ENCODE measurements around the gene RINL.
"Not testable (repeated sequence)": the region's sequence is repeated elsewhere in the genome, so short reads cannot be mapped to it uniquely, and the experiment has no call there.

RINL gene

GRCh38 chr19:38879400-38879751 lies 1.3 kb upstream of the RINL start:
- Histone ChIP-seq H3K9me3 (ENCODE audit: severe bottlenecking) (no peaks in the 10 kb centered on the region), H3K27me3 (ENCODE audit: insufficient read depth, poor library complexity, severe bottlenecking) (no peaks in the 10 kb centered on the region), H3K4me1 (ENCODE audit: insufficient read depth, poor library complexity, severe bottlenecking) (peaks cover 4% of the 10 kb centered on the region), H3K4me3 (ENCODE audit: severe bottlenecking) (no peak overlapping the region), H3K27ac (ENCODE audit: poor library complexity, severe bottlenecking) (no peak overlapping the region), H3K36me3 (ENCODE audit: low read depth) (no peaks in the 10 kb centered on the region)
- DNase-seq (ENCODE audit: low spot score) (no peak), ATAC-seq (ENCODE audit: low read depth) (no peak)
- TF ChIP-seq CTCF (IDR thresholded peaks at IDR 0.05; ENCODE audit: poor library complexity, severe bottlenecking) = no peak

- Histone ChIP-seq H3K27me3 (ENCODE audit: insufficient read depth, poor library complexity, severe bottlenecking) (no peaks in the 10 kb centered on the region), H3K9me3 (ENCODE audit: severe bottlenecking) (no peaks in the 10 kb centered on the region), H3K4me3 (ENCODE audit: severe bottlenecking) (no peak overlapping the region), H3K36me3 (ENCODE audit: low read depth) (no peaks in the 10 kb centered on the region), H3K27ac (ENCODE audit: poor library complexity, severe bottlenecking) (peak overlapping the region; percentile 26), H3K4me1 (ENCODE audit: insufficient read depth, poor library complexity, severe bottlenecking) (peaks cover 4% of the 10 kb centered on the region)
- ATAC-seq (ENCODE audit: low read depth) = no peak
- TF ChIP-seq CTCF (IDR thresholded peaks at IDR 0.05; ENCODE audit: poor library complexity, severe bottlenecking) = no peak
- DNase-seq (ENCODE audit: low spot score) = no peak
These were observed 712 bp upstream of the RINL start for GRCh38 chr19:38878575-38879399.

GRCh38 chr19:38875656-38876395 lies 2.2 kb downstream of the RINL start:
- no peak for TF ChIP-seq CTCF (IDR thresholded peaks at IDR 0.05; ENCODE audit: poor library complexity, severe bottlenecking)
- Histone ChIP-seq H3K9me3 (ENCODE audit: severe bottlenecking) (no peaks in the 10 kb centered on the region), H3K27ac (ENCODE audit: poor library complexity, severe bottlenecking) (no peak overlapping the region), H3K4me3 (ENCODE audit: severe bottlenecking) (no peak overlapping the region), H3K36me3 (ENCODE audit: low read depth) (no peaks in the 10 kb centered on the region), H3K27me3 (ENCODE audit: insufficient read depth, poor library complexity, severe bottlenecking) (no peaks in the 10 kb centered on the region), H3K4me1 (ENCODE audit: insufficient read depth, poor library complexity, severe bottlenecking) (peaks cover 4% of the 10 kb centered on the region)
- DNase-seq (ENCODE audit: low spot score) = no peak
- ATAC-seq (ENCODE audit: low read depth) = no peak

- H3K4me1 ChIP-seq (ENCODE audit: insufficient read depth, poor library complexity, severe bottlenecking); H3K27ac ChIP-seq (ENCODE audit: poor library complexity, severe bottlenecking); H3K27me3 ChIP-seq (ENCODE audit: insufficient read depth, poor library complexity, severe bottlenecking); H3K9me3 ChIP-seq (ENCODE audit: severe bottlenecking); DNase-seq (ENCODE audit: low spot score); ATAC-seq (ENCODE audit: low read depth); H3K36me3 ChIP-seq (ENCODE audit: low read depth); H3K4me3 ChIP-seq (ENCODE audit: severe bottlenecking): not testable (repeated sequence)
These were observed 4.7 kb downstream of the RINL start for GRCh38 chr19:38873400-38873799.

- Histone ChIP-seq H3K27me3 (ENCODE audit: insufficient read depth, poor library complexity, severe bottlenecking) (no peaks in the 10 kb centered on the region), H3K27ac (ENCODE audit: poor library complexity, severe bottlenecking) (no peak overlapping the region), H3K9me3 (ENCODE audit: severe bottlenecking) (no peaks in the 10 kb centered on the region), H3K36me3 (ENCODE audit: low read depth) (no peaks in the 10 kb centered on the region), H3K4me1 (ENCODE audit: insufficient read depth, poor library complexity, severe bottlenecking) (no peaks in the 10 kb centered on the region), H3K4me3 (ENCODE audit: severe bottlenecking) (no peak overlapping the region)
- ATAC-seq (ENCODE audit: low read depth) (no peak), DNase-seq (ENCODE audit: low spot score) (no peak)
- no peak for TF ChIP-seq CTCF (IDR thresholded peaks at IDR 0.05; ENCODE audit: poor library complexity, severe bottlenecking)
These were observed 7.5 kb downstream of the RINL start for GRCh38 chr19:38870612-38871011.
